Effector memory CD4-positive, alpha-beta T cell (primary cell): ENCODE measurements around the gene ITFG1.
"Not testable (repeated sequence)": the region's sequence is repeated elsewhere in the genome, so short reads cannot be mapped to it uniquely, and the experiment has no call there.

ENCODE experiments used
- DNase-seq, 3 donors: peaks; one replicate each; pipeline ENCODE4 v3.0.0-alpha.2; 2020
- H3K27ac ChIP-seq: 2 replicates; pipeline ENCODE4 v1.7.0; 2013; ENCODE audit warnings: mild to moderate bottlenecking, low read length, moderate library complexity; ENCODE audit not compliant: insufficient read depth, poor library complexity, severe bottlenecking
- H3K27me3 ChIP-seq: replicated peaks from 2 replicates; pipeline ENCODE4 v1.7.0; 2013; ENCODE audit warnings: mild to moderate bottlenecking, low read length; ENCODE audit not compliant: insufficient read depth, control insufficient read depth, poor library complexity, severe bottlenecking
- H3K36me3 ChIP-seq: 2 replicates; pipeline ENCODE4 v1.7.0; 2013; ENCODE audit warnings: mild to moderate bottlenecking, low read length, moderate library complexity; ENCODE audit not compliant: control insufficient read depth, insufficient read depth
- H3K4me1 ChIP-seq: 2 replicates; pipeline ENCODE4 v1.7.0; 2013; ENCODE audit warnings: low read length, mild to moderate bottlenecking; ENCODE audit not compliant: control insufficient read depth, insufficient read depth, poor library complexity, severe bottlenecking
- H3K4me3 ChIP-seq: 2 replicates; pipeline ENCODE4 v1.7.0; 2013; ENCODE audit warnings: low read length, low read depth, mild to moderate bottlenecking; ENCODE audit not compliant: insufficient read depth, poor library complexity, severe bottlenecking
- H3K9me3 ChIP-seq: 2 replicates; pipeline ENCODE4 v1.7.0; 2013; ENCODE audit warnings: mild to moderate bottlenecking, low read length, moderate library complexity; ENCODE audit not compliant: control insufficient read depth

ITFG1 gene

DNA sequence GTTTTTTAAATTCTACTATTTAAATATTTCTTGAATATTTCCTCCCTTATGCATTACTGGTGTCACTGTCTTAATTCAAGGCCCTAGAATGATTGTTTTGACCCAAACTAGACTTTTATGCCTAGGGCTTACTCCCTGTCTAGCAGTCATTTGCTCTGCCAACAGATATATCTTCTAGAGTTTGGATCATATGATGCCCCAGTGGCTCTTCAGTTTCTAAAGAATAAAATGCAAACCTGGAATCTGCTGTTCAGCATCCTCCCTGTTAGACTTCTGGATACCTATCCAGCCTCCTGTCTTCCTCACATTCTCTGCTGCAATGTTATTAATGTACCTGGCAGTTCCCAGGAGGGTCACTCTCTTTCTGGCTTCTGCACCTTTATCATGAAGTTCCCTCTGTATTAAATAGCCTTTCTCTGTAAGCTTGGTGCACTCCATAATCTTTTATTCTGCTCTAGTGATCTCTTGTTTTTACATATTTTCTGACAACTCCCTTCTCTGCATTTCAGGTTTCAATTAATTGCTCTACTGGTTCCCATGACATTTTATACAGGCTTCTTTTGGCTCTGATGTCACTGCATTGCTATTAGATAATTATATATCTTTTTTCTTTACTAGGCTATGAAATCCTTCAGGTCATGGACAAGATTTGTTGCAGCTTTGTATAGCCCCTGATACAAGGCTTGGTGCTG, 15.9 kb upstream of the ITFG1 start:
- DNase-seq = no peak
- no peaks in the 10 kb centered on the region for H3K36me3 ChIP-seq
- no peak overlapping the region for H3K27ac ChIP-seq
- no peak overlapping the region for H3K4me3 ChIP-seq
- H3K9me3 ChIP-seq = no peaks in the 10 kb centered on the region
- no peaks in the 10 kb centered on the region for H3K4me1 ChIP-seq
- no peaks in the 10 kb centered on the region for H3K27me3 ChIP-seq

DNA sequence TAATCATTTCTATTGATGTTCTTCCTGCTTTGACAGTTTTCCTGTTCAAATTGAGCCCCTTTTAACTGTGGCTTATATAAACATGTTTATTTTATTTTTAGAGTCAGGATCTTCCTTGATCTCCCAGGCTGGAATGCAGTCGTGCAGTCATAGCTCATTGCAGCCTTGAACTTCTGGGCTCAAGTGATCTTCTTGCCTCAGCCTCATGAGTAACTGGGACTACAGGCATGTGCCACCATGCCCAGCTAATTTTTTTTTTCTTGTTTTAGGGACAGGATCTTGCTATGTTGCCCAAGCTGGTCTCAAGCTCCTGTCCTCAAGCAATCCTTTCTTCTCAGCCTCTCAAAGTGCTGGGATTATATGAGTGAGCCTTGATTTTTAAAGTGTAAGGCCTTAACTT, 14.9 kb upstream of the ITFG1 start:
- Histone ChIP-seq H3K4me1 (no peaks in the 10 kb centered on the region), H3K27ac (no peak overlapping the region), H3K9me3 (no peaks in the 10 kb centered on the region), H3K4me3 (no peak overlapping the region), H3K27me3 (no peaks in the 10 kb centered on the region), H3K36me3 (no peaks in the 10 kb centered on the region)
- no peak for DNase-seq

DNA sequence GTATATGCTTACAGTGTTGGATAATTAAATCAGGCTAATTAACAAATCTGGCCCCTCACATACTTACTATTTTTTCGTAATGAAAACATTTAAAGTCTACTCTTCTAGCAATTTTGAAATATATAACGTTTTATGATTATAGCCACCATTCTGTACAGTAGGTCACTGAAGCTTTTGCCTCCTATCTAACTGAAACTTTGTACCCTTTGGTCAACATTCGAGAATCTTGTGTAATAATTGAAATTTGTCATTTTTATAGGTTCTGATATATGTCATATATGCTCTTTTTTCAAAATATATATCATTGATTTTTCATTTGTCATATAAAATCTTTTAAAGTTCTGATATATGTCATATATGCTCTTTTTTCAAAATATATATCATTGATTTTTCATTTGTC, 12.9 kb upstream of the ITFG1 start:
- Histone ChIP-seq H3K4me3 (no peak overlapping the region), H3K36me3 (no peaks in the 10 kb centered on the region), H3K27me3 (no peaks in the 10 kb centered on the region), H3K27ac (no peak overlapping the region), H3K9me3 (no peaks in the 10 kb centered on the region), H3K4me1 (no peaks in the 10 kb centered on the region)
- DNase-seq = no peak

DNA sequence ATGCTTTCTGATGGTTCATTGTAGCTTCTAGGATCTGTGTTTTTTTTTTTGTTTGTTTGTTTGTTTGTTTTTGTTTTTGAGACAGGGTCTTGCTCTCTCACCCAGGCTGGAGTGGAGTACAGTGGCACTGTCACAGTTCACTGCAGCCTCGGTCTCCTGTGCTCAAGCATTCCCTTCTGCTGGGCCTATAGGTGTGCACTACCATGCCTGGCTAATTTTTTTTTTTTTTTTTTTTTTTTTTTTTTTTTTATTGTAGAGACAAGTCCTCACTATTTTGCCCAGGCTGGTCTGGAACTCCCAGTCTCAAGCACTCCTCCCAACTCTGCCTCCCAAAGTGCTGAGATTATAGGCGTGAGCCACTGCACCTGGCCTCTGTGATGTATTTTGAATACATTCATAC, 12.1 kb upstream of the ITFG1 start:
- not testable (repeated sequence) for H3K9me3 ChIP-seq, DNase-seq, H3K27me3 ChIP-seq, H3K4me1 ChIP-seq, H3K4me3 ChIP-seq, H3K27ac ChIP-seq, H3K36me3 ChIP-seq

DNA sequence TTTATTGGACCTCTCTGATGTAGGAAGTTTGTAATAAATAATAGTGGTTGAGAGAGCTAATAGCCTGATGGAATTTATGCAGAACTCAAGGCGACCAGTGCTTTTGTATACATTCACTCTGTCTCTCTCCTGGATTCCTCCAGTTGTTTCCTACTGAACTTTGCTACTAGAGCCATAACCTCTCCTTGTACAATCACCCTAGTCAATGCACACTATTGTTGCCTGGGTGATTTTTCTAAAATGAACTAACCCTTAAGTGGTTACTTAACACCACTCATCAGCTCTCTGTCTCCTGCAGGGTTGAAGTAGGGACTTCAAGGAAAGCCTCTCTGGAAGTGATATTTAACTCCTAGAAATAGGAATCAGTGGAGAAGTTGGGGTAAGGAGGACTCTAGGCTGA, 9.9 kb upstream of the ITFG1 start:
- no peak overlapping the region for H3K27ac ChIP-seq
- no peaks in the 10 kb centered on the region for H3K27me3 ChIP-seq
- no peak overlapping the region for H3K4me3 ChIP-seq
- no peak for DNase-seq
- H3K4me1 ChIP-seq = no peaks in the 10 kb centered on the region
- no peaks in the 10 kb centered on the region for H3K36me3 ChIP-seq
- no peaks in the 10 kb centered on the region for H3K9me3 ChIP-seq

DNA sequence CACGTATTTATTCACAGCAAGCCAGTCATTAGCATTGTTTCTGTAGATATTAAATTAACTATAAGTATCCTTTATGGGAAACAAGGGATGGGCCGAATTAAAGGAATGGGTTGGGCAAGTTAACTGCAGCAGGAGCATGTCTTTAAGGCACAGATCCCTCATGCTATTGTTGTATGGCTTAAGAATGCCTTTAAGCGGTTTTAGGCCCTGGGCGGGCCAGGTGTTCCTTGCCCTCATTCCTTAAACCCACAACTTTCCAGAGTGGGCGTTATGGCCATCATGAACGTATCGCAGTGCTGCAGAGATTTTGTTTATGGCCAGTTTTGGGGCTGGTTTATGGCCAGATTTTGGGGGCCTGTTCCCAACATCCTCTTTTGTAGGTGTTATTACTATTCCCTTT, 9.3 kb upstream of the ITFG1 start:
- H3K27ac ChIP-seq = no peak overlapping the region
- H3K4me3 ChIP-seq = no peak overlapping the region
- no peaks in the 10 kb centered on the region for H3K27me3 ChIP-seq
- no peak for DNase-seq
- no peaks in the 10 kb centered on the region for H3K36me3 ChIP-seq
- H3K4me1 ChIP-seq = no peaks in the 10 kb centered on the region
- H3K9me3 ChIP-seq = no peaks in the 10 kb centered on the region

DNA sequence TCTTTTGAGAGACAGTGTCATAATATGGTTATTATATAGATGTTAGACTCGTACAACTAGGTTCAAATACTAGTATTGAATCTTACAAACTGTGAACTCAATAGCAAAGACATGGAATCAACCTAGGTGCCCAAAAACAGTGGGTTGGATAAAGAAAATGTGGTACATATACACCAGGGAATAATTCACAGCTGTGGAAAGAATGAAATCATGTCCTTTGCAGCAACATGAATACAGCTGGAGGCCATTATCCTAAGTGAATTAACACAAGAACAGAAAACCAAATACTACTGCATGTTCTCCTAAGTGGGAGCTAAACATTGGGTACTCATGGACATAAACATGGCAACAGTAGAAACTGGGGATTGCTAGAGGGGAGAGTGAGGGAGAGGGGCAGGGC, 8.4 kb upstream of the ITFG1 start:
- Histone ChIP-seq H3K4me3 (no peak overlapping the region), H3K36me3 (no peaks in the 10 kb centered on the region), H3K9me3 (no peaks in the 10 kb centered on the region), H3K4me1 (no peaks in the 10 kb centered on the region), H3K27ac (no peak overlapping the region), H3K27me3 (no peaks in the 10 kb centered on the region)
- DNase-seq = no peak

DNA sequence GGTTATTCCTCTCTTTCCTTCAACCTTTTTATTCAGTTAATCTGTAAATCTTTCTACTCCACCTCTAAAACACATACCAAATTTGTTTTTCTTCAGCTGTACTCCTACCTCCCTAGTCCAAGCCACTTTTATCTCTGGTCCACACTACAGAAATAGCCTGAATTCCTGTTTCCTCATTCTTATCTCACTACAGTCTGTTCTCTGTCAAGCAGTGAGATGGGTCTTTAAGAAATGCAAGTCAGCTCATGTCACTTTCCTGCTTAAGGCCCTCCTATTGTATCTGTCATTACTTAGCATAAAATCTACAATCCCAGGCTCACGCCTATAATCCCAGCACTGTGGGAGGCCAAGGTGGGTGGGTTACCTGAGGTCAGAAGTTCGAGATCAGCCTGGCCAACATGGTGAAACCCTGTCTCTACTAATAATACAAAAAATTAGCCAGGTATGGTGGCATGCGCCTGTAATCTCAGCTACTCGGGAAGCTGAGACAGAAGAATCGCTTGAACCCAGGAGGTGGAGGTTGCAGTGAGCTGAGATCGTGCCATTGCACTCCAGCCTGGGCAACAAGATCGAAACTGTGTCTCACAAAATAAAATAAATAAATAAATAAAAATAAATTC, 7.3 kb upstream of the ITFG1 start:
- H3K27ac ChIP-seq, H3K4me1 ChIP-seq, H3K36me3 ChIP-seq, DNase-seq, H3K9me3 ChIP-seq, H3K27me3 ChIP-seq, H3K4me3 ChIP-seq: not testable (repeated sequence)

DNA sequence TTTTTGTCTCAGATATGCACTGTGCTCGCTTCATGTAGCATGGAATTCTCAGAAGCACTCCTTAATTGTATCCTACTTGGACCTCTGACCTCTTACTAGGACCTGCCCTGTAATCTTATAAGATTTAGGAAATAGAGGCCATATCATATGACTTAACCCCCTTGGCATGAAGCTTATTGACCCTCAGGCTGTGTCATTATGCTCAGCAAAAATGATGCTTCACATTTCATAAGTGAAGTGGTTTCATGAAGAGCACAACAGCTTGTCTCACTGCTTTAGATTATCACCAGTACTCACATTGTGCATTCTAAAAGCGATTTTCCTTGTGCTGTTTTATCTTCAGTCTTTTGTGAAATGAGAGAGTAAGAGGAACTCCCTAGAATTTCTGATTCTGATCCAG, 6.6 kb upstream of the ITFG1 start:
- Histone ChIP-seq H3K36me3 (no peaks in the 10 kb centered on the region), H3K9me3 (no peaks in the 10 kb centered on the region), H3K4me1 (no peaks in the 10 kb centered on the region), H3K27me3 (no peaks in the 10 kb centered on the region), H3K27ac (no peak overlapping the region), H3K4me3 (no peak overlapping the region)
- no peak for DNase-seq

DNA sequence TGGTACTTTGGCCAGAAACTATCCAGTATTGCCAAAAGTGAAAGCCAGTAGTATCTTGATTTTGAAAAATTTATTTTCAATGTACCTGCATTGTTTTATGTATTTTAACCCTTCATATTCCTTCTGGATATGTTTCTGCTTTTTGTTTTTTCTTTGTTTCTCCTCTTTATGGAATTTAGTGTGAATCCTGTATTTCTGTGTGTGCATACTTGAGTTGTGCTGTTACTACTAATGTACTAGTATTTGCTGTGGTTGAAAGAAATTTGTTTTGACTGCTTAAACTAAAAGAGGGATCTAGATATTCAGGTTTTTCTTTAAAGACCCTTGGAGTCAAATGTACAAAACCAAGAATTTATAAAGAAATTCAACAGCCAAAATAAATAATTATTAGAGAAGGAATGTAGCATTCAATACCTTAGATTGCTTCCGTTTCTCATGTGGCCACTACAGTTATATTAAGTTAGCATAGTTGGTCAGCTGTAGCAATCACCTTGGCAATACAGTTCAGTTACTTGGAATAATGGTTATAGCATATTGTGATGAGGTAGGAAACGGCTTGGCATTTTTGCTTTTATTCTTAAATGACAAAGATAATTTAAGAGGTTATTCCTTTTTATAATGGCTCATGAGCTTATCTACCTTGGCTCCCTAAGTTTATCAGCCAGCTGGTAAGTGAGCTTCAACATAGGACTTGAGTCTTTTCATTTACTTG, 5.2 kb upstream of the ITFG1 start:
- no peak for DNase-seq
- no peaks in the 10 kb centered on the region for H3K27me3 ChIP-seq
- H3K27ac ChIP-seq = no peak overlapping the region
- no peak overlapping the region for H3K4me3 ChIP-seq
- H3K4me1 ChIP-seq = peaks cover 7% of the 10 kb centered on the region
- no peaks in the 10 kb centered on the region for H3K36me3 ChIP-seq
- H3K9me3 ChIP-seq = no peaks in the 10 kb centered on the region
